IMR-90 (cell line): Measurements from ENCODE around the gene ARHGEF2. TPM values are rescaled to one million over a fixed set of nuclear protein-coding genes. Genes with fewer than 3 reads are reported as not detected.

Source experiments
- ATAC-seq: fragments of 200-7000 bp; cut with Tn5 transposase; 2 replicates; pipeline ENCODE4 v1.9.1; 2020; ENCODE audit warnings: low read depth, mild to moderate bottlenecking, moderate library complexity
- BruUV-seq: library from RNA; stranded (reverse); fragments of 400-500 nt; replicated peaks from 2 replicates; lab custom pipeline; 2021; lab: Mats Ljungman, UMichigan
- CTCF ChIA-PET: fragments of 300-600 bp; formaldehyde crosslinking; extraction: SDS; loops from one replicate; lab custom pipeline; 2021; ENCODE audit warnings: antibody characterized with exemption; lab: Yijun Ruan, JAX
- POLR2A ChIA-PET: fragments of 300-600 bp; sonication (Branson Sonifier 250); formaldehyde crosslinking; loops from one replicate; lab custom pipeline; 2022; ENCODE audit warnings: antibody characterized with exemption; ENCODE audit not compliant: unreplicated experiment; lab: Charles Lee
- DNase-seq: peaks from one replicate; pipeline ENCODE4 v3.0.0; 2013
- H2AFZ ChIP-seq: replicated peaks from 2 replicates; pipeline ENCODE3; 2013; ENCODE audit warnings: low read length, mild to moderate bottlenecking; ENCODE audit not compliant: poor library complexity
- H2AK5ac ChIP-seq: 2 replicates; pipeline ENCODE4 v1.6.1; 2013; ENCODE audit warnings: low read depth, low read length, inconsistent platforms
- H2AK9ac ChIP-seq: replicated peaks from 2 replicates; pipeline ENCODE3; 2013; ENCODE audit warnings: mild to moderate bottlenecking, low read depth, low read length, moderate library complexity; ENCODE audit not compliant: poor library complexity
- H2BK120ac ChIP-seq: 2 replicates; pipeline ENCODE4 v1.6.1; 2013; ENCODE audit warnings: low read depth, low read length, inconsistent platforms
- H2BK15ac ChIP-seq: 3 replicates; pipeline ENCODE4 v1.6.1; 2013; ENCODE audit warnings: low read depth, low read length, inconsistent platforms
- H2BK20ac ChIP-seq: 2 replicates; pipeline ENCODE4 v1.6.1; 2013; ENCODE audit warnings: low read depth, mild to moderate bottlenecking, inconsistent platforms, low read length, moderate library complexity
- H2BK5ac ChIP-seq: 2 replicates; pipeline ENCODE4 v1.6.1; 2013; ENCODE audit warnings: mild to moderate bottlenecking, low read depth, low read length, inconsistent platforms; ENCODE audit not compliant: poor library complexity, severe bottlenecking
- H3K14ac ChIP-seq: replicated peaks from 2 replicates; pipeline ENCODE4 v1.6.1; 2013; ENCODE audit warnings: low read depth, low read length, inconsistent platforms
- H3K18ac ChIP-seq: 2 replicates; pipeline ENCODE4 v1.6.1; 2013; ENCODE audit warnings: low read depth, low read length, control low read depth
- H3K23ac ChIP-seq: 2 replicates; pipeline ENCODE4 v1.6.1; 2013; ENCODE audit warnings: low read depth, low read length, inconsistent platforms
- H3K27ac ChIP-seq: 2 replicates; pipeline ENCODE4 v1.5.1; 2013; ENCODE audit warnings: mild to moderate bottlenecking, control low read depth, low read length; ENCODE audit not compliant: insufficient read depth
- H3K27me3 ChIP-seq: 2 replicates; pipeline ENCODE4 v1.6.1; 2013; ENCODE audit warnings: low read length; ENCODE audit not compliant: control insufficient read depth, insufficient read depth
- H3K36me3 ChIP-seq: 2 replicates; pipeline ENCODE4 v1.6.1; 2013; ENCODE audit warnings: low read length, mixed read lengths; ENCODE audit not compliant: control insufficient read depth, insufficient read depth
- H3K4ac ChIP-seq: 2 replicates; pipeline ENCODE4 v1.6.1; 2013; ENCODE audit warnings: low read depth, low read length, inconsistent platforms
- H3K4me1 ChIP-seq: 2 replicates; pipeline ENCODE4 v1.6.1; 2013; ENCODE audit warnings: low read length, mixed read lengths; ENCODE audit not compliant: control insufficient read depth, insufficient read depth
- H3K4me2 ChIP-seq: 2 replicates; pipeline ENCODE4 v1.6.1; 2013; ENCODE audit warnings: low read depth, mild to moderate bottlenecking, control low read depth, low read length, moderate library complexity
- H3K4me3 ChIP-seq: 2 replicates; pipeline ENCODE4 v1.5.1; 2013; ENCODE audit warnings: low read depth, mild to moderate bottlenecking, control low read depth, low read length, moderate library complexity; ENCODE audit not compliant: insufficient read depth
- H3K56ac ChIP-seq: 2 replicates; pipeline ENCODE4 v1.6.1; 2013; ENCODE audit warnings: low read length, inconsistent platforms; ENCODE audit not compliant: insufficient read depth; ENCODE audit errors: extremely low read depth
- H3K79me1 ChIP-seq, 2 experiments: 2 replicates each; pipeline ENCODE4 v1.6.1; 2013; ENCODE audit warnings: low read length in 2 of 2, inconsistent platforms in 1 of 2, low read depth in 1 of 2
- H3K9ac ChIP-seq: 2 replicates; pipeline ENCODE4 v1.6.1; 2013; ENCODE audit warnings: low read depth, low read length, control low read depth
- H3K9me1 ChIP-seq: 2 replicates; pipeline ENCODE4 v1.6.1; 2013; ENCODE audit warnings: low read length, inconsistent platforms; ENCODE audit not compliant: insufficient read depth
- H3K9me3 ChIP-seq: 2 replicates; pipeline ENCODE4 v1.6.1; 2013; ENCODE audit warnings: low read length; ENCODE audit not compliant: control insufficient read depth, insufficient read depth
- H4K20me1 ChIP-seq: 2 replicates; pipeline ENCODE4 v1.6.1; 2013; ENCODE audit warnings: low read length, inconsistent platforms; ENCODE audit not compliant: insufficient read depth
- H4K5ac ChIP-seq: 2 replicates; pipeline ENCODE4 v1.6.1; 2013; ENCODE audit warnings: mild to moderate bottlenecking, low read depth, low read length, control low read depth
- H4K8ac ChIP-seq, 2 experiments: 2 replicates each; pipeline ENCODE4 v1.6.1; 2013; ENCODE audit warnings: low read depth in 2 of 2, low read length in 2 of 2, control low read depth in 1 of 2, inconsistent platforms in 1 of 2
- H4K91ac ChIP-seq: 2 replicates; pipeline ENCODE4 v1.6.1; 2013; ENCODE audit warnings: low read depth, low read length, inconsistent platforms; ENCODE audit not compliant: insufficient read depth
- RAD21 ChIP-seq: IDR thresholded peaks from 2 replicates; pipeline ENCODE4 v1.6.1; 2012; ENCODE audit warnings: low read length, improper control_type of control experiment
- RCOR1 ChIP-seq: IDR thresholded peaks from 2 replicates; pipeline ENCODE4 v1.6.1; 2012; ENCODE audit warnings: mild to moderate bottlenecking, low read length, improper control_type of control experiment; ENCODE audit not compliant: insufficient replicate concordance
- RFX5 ChIP-seq: IDR thresholded peaks from 2 replicates; pipeline ENCODE4 v1.8.0; 2012; ENCODE audit warnings: low read depth, mild to moderate bottlenecking, low read length, moderate library complexity
- WGBS, 2 experiments: methylation state at CpG; one replicate each; pipeline versions ENCODE4 v1.1.5 to v1.1.7; 2013; ENCODE audit warnings: missing lambda C conversion rate in 2 of 2; ENCODE audit not compliant: insufficient read length in 1 of 2; ENCODE audit errors: extremely low coverage in 2 of 2; 5-methylcytosine and 5-hydroxymethylcytosine counted together
- dilution Hi-C: fragments of 300-500 bp; cut with HindIII; formaldehyde crosslinking; loops from one replicate; pipeline ENCODE4 v1.14.3; 2018; ENCODE audit warnings: low sequenced_read_pairs; ENCODE audit not compliant: unreplicated experiment
- in situ Hi-C: fragments of 300-500 bp; cut with MboI; formaldehyde crosslinking; loops from 3 replicates; pipeline ENCODE4 v1.14.3; 2019; ENCODE audit warnings: low sequenced_read_pairs, inconsistent platforms, mixed read lengths
- intact Hi-C: fragments of 100-400 bp; cut with micrococcal nuclease; formaldehyde crosslinking; loops from 2 replicates; pipeline ENCODE4 v1.10.0; 2022
- polyA plus RNA-seq, 3 experiments: library from polyadenylated mRNA; depleted of rRNA; stranded (reverse); fragments of >200 nt; gene quantifications; 2 replicates each; pipeline ENCODE4 v1.2.3, GENCODE V29; 2012; ENCODE audit warnings: low replicate concordance in 1 of 3
- total RNA-seq: library from RNA; depleted of rRNA; stranded (reverse); fragments of >200 nt; gene quantifications from 2 replicates; pipeline ENCODE4 v1.2.3, GENCODE V29; 2012

Gene ARHGEF2
- total and polyA plus RNA-seq, 2 of the 4 experiments (the other 2 are of a cell fraction): 91.8 to 117 TPM

GRCh38 chr1:155904261-155904660 lies 74.1 kb downstream of the ARHGEF2 start:
- no TSS peak for BruUV-seq
- H2BK5ac ChIP-seq: no peak overlapping the region
- no peak overlapping the region for H3K4me2 ChIP-seq
- peaks cover 59% of the 10 kb centered on the region for H3K36me3 ChIP-seq
- no peak overlapping the region for H3K4me3 ChIP-seq
- no peak overlapping the region for H3K27ac ChIP-seq
- POLR2A ChIA-PET: no interaction called here
- no peaks in the 10 kb centered on the region for H3K9me3 ChIP-seq
- no peak overlapping the region for H3K18ac ChIP-seq
- no peak overlapping the region for H3K23ac ChIP-seq
- no peak overlapping the region for H2AFZ ChIP-seq
- dilution Hi-C loops (no loop called here), intact Hi-C loops (no loop called here), in situ Hi-C loops (no loop called here)
- peaks cover 36 to 45% of the 10 kb centered on the region in 2 experiments for H3K79me1 ChIP-seq
- no peak overlapping the region for H4K8ac ChIP-seq
- ATAC-seq: no peak
- H3K14ac ChIP-seq: no peak overlapping the region
- no peaks in the 10 kb centered on the region for H3K4me1 ChIP-seq
- no peaks in the 10 kb centered on the region for H3K27me3 ChIP-seq
- no peak overlapping the region for H2BK15ac ChIP-seq
- CTCF ChIA-PET: interaction anchor here (0.6 to 1.8 kb wide), 2 partner anchors 10 to 84 kb away, joined by 3 to 8 read pairs; no protein-coding TSS in a partner anchor
- H3K9ac ChIP-seq: no peak overlapping the region
- no peak overlapping the region for H4K91ac ChIP-seq
- no peak overlapping the region for H3K4ac ChIP-seq
- peaks cover 2% of the 10 kb centered on the region; the same call in 1 of the 2 replicates for H3K9me1 ChIP-seq
- no peak overlapping the region for H3K56ac ChIP-seq
- H2BK120ac ChIP-seq: no peak overlapping the region
- no peaks in the 10 kb centered on the region; the same call in 1 of the 2 replicates for H4K20me1 ChIP-seq
- DNase-seq: no peak
- TF ChIP-seq RAD21: no peak
- no peak for TF ChIP-seq RFX5
- no peak for TF ChIP-seq RCOR1
- no peak overlapping the region for H2BK20ac ChIP-seq
- 100% methylated on average over 4 of the region's 12 CpGs; no CpG with 5 or more reads in 1 of the 2 experiments for WGBS, 2 experiments
- H2AK5ac ChIP-seq: no peak overlapping the region
- no peak overlapping the region for H4K5ac ChIP-seq
- H2AK9ac ChIP-seq: no peak overlapping the region
